ENCODE data around the gene PDIA3.

The PDIA3 gene

DNA sequence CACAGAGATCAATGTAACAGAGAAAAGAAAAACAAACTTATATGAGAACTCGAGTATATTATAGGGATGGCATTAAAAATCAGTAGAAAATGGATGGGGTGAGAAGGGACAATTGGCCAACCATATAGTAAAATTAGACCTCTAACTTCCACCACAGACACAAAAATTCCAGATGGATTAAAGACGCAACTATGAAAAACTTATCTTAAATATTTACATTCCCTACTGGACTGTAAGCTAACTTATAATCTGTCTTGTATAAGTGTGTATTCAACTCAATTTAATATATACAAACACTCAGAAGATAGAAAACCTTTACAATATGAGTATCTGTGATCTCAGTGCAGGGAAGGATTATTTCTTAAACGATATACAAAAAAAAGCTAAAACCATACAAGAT, 75.3 kb downstream of the PDIA3 start:
- H3K27ac ChIP-seq = no peak overlapping the region
- DNase-seq (ENCODE audit: low spot score) = no peak
- TF ChIP-seq, protein P1, sequence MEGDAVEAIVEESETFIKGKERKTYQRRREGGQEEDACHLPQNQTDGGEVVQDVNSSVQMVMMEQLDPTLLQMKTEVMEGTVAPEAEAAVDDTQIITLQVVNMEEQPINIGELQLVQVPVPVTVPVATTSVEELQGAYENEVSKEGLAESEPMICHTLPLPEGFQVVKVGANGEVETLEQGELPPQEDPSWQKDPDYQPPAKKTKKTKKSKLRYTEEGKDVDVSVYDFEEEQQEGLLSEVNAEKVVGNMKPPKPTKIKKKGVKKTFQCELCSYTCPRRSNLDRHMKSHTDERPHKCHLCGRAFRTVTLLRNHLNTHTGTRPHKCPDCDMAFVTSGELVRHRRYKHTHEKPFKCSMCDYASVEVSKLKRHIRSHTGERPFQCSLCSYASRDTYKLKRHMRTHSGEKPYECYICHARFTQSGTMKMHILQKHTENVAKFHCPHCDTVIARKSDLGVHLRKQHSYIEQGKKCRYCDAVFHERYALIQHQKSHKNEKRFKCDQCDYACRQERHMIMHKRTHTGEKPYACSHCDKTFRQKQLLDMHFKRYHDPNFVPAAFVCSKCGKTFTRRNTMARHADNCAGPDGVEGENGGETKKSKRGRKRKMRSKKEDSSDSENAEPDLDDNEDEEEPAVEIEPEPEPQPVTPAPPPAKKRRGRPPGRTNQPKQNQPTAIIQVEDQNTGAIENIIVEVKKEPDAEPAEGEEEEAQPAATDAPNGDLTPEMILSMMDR (conservative IDR thresholded peaks at IDR 0.05; ENCODE audit: low read depth) = no peak
- ChIA-PET POLR2A (ENCODE audit: low non-redundant PET) (no interaction called here), CTCF (interaction anchor here (0.6 kb wide), 1 partner anchor 19 kb away, joined by 4 read pairs; no protein-coding TSS in a partner anchor)

All from RWPE1 (cell line).